ENCODE measurements around the gene UBTD1.

GRCh38 chr10:97601268-97602215, 102.8 kb downstream of the UBTD1 start:
- no peak for TF ChIP-seq POLR2A (IDR thresholded peaks at IDR 0.05)
- TF ChIP-seq, protein P1, sequence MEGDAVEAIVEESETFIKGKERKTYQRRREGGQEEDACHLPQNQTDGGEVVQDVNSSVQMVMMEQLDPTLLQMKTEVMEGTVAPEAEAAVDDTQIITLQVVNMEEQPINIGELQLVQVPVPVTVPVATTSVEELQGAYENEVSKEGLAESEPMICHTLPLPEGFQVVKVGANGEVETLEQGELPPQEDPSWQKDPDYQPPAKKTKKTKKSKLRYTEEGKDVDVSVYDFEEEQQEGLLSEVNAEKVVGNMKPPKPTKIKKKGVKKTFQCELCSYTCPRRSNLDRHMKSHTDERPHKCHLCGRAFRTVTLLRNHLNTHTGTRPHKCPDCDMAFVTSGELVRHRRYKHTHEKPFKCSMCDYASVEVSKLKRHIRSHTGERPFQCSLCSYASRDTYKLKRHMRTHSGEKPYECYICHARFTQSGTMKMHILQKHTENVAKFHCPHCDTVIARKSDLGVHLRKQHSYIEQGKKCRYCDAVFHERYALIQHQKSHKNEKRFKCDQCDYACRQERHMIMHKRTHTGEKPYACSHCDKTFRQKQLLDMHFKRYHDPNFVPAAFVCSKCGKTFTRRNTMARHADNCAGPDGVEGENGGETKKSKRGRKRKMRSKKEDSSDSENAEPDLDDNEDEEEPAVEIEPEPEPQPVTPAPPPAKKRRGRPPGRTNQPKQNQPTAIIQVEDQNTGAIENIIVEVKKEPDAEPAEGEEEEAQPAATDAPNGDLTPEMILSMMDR (IDR thresholded peaks at IDR 0.05) = no peak
